Activated CD8-positive, alpha-beta T cell treated with anti-CD3 and anti-CD28 coated beads for 36 hours (primary cell): ENCODE results near the gene AGMAT. TPM values are rescaled to one million over a fixed set of nuclear protein-coding genes. Genes with fewer than 3 reads are reported as not detected.
A peak's percentile ranks its signal among the peaks of the same experiment; 100 is the strongest.

Source experiments
- ATAC-seq: fragments of 200-7000 bp; cut with Tn5 transposase; one replicate; pipeline ENCODE4 v1.10.0; 2021; ENCODE audit warnings: mild to moderate bottlenecking, moderate library complexity
- CTCF ChIA-PET: fragments of 350-600 bp; sonication (Branson Sonifier 250); formaldehyde crosslinking; loops from one replicate; lab custom pipeline; 2021; ENCODE audit warnings: antibody characterized with exemption; lab: Charles Lee
- POLR2A ChIA-PET: fragments of 350-600 bp; sonication (Branson Sonifier 250); formaldehyde crosslinking; loops from one replicate; lab custom pipeline; 2021; ENCODE audit warnings: antibody characterized with exemption; lab: Charles Lee
- DNase-seq: peaks from one replicate; pipeline ENCODE4 v3.0.0-alpha.2; 2020
- H3K27ac Mint-ChIP-seq: one replicate; pipeline ENCODE4 v1.8.0; 2021; ENCODE audit warnings: mild to moderate bottlenecking, mixed read lengths
- H3K27me3 Mint-ChIP-seq: one replicate; pipeline ENCODE4 v1.8.0; 2021; ENCODE audit warnings: mixed read lengths
- H3K36me3 Mint-ChIP-seq: one replicate; pipeline ENCODE4 v1.8.0; 2021; ENCODE audit warnings: low read depth, mixed read lengths
- H3K4me1 Mint-ChIP-seq: one replicate; pipeline ENCODE4 v1.8.0; 2021; ENCODE audit warnings: low read depth, mixed read lengths
- H3K4me3 Mint-ChIP-seq: one replicate; pipeline ENCODE4 v1.8.0; 2021; ENCODE audit warnings: mild to moderate bottlenecking, moderate library complexity, mixed read lengths
- H3K9me3 Mint-ChIP-seq: one replicate; pipeline ENCODE4 v1.8.0; 2021; ENCODE audit warnings: mixed read lengths
- intact Hi-C: fragments of 100-400 bp; cut with micrococcal nuclease; formaldehyde crosslinking; loops from one replicate; pipeline ENCODE4 v1.10.0; 2022
- total RNA-seq, 2 experiments: library from RNA; stranded (reverse); gene quantifications; one replicate each; pipeline ENCODE4 v1.2.3, GENCODE V29; 2021
- TF ChIP-seq, protein P1 (sequence below): fragments of 200-600 bp; IDR thresholded peaks from one replicate; pipeline ENCODE4 v1.8.0; 2022; ENCODE audit warnings: antibody characterized with exemption, mild to moderate bottlenecking

AGMAT gene
- total RNA-seq, 2 experiments from 2014 or later: 21.6 to 21.9 TPM

DNA sequence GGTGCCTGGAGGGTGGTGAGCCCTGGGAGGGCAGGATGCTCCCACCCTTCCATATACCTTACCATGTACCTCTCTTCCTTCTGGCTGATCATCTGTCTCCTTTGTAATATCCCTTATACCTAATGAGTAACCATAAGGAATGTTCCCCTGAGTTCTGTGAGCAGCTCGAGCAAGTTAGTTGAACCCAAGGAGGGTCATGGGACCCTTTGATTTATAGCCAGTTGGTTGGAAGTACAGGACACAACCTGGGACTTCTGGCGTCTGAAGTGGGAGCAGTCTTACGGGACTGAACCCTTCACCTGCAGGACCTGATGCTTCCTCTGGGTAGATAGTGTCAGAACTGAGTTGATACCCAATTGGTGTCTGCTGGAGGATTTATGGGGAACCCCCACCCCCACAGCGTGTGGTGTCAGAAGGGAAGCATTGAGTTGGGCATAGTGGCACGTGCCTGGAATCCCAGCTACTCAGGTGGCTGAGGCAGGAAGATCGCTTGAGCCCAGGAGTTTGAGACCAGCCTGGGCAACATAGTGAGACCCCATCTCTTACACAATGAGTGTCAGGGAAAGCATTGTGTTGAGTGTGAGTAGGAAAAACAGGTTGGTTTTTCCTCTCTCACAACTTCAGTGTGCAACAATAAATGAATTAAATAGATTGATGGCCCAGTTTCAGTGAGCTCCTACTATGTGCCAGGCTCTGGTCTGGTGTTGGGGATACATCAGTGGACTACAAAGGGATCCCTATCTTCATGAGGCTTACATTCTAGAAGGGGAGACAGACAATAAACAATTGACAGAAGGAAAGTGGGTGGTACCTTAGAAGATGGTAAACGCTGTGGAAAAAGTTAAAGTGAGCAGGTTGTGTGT is 42.2 kb downstream of the AGMAT start:
- CTCF ChIA-PET: no interaction called here
- no peaks in the 10 kb centered on the region for H3K27me3 Mint-ChIP-seq
- no peaks in the 10 kb centered on the region for H3K9me3 Mint-ChIP-seq
- POLR2A ChIA-PET: interaction anchor here (0.7 to 1.3 kb wide), 2 partner anchors 17 to 49 kb away, joined by 3 read pairs; no protein-coding TSS in a partner anchor
- no peak for DNase-seq
- intact Hi-C loops: no loop called here
- peaks cover 16% of the 10 kb centered on the region for H3K36me3 Mint-ChIP-seq
- H3K27ac Mint-ChIP-seq: no peak overlapping the region
- no peak overlapping the region for H3K4me3 Mint-ChIP-seq
- TF ChIP-seq, protein P1, sequence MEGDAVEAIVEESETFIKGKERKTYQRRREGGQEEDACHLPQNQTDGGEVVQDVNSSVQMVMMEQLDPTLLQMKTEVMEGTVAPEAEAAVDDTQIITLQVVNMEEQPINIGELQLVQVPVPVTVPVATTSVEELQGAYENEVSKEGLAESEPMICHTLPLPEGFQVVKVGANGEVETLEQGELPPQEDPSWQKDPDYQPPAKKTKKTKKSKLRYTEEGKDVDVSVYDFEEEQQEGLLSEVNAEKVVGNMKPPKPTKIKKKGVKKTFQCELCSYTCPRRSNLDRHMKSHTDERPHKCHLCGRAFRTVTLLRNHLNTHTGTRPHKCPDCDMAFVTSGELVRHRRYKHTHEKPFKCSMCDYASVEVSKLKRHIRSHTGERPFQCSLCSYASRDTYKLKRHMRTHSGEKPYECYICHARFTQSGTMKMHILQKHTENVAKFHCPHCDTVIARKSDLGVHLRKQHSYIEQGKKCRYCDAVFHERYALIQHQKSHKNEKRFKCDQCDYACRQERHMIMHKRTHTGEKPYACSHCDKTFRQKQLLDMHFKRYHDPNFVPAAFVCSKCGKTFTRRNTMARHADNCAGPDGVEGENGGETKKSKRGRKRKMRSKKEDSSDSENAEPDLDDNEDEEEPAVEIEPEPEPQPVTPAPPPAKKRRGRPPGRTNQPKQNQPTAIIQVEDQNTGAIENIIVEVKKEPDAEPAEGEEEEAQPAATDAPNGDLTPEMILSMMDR: no peak
- no peaks in the 10 kb centered on the region for H3K4me1 Mint-ChIP-seq
- ATAC-seq: no peak

DNA sequence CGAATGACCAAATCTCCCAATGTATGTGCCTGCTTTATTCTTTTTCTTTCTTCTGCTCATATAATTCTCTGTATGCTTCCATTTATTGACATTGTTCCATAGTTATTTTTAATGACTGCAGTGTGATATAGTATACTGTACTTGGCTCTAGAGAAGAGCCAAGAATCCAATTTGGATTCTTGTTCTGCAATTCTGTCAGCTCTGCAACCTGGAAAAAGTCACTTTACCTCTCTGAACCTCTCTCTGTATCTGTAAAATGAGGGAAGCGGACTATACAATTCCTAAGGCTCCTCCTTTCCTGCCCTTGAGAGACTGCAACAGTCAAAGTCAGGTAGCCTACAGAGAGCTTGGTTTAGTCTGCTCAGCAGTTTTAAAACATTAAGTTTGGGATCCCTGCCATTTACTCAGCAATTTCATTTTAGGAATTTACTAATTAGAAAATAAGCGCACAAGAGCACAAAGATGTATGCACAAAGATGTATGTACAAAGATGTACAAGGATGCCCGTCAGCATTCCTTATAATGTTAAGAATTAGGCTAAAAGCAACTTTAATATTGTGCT is 43.5 kb downstream of the AGMAT start:
- H3K27me3 Mint-ChIP-seq: no peaks in the 10 kb centered on the region
- H3K9me3 Mint-ChIP-seq: no peaks in the 10 kb centered on the region
- H3K36me3 Mint-ChIP-seq: peaks cover 21% of the 10 kb centered on the region
- no peak overlapping the region for H3K27ac Mint-ChIP-seq
- DNase-seq: no peak
- CTCF ChIA-PET: interaction anchor here (0.6 kb wide), 1 partner anchor 11 kb away, joined by 3 read pairs; no protein-coding TSS in a partner anchor
- POLR2A ChIA-PET: interaction anchor here (0.6 to 1.5 kb wide), 2 partner anchors 14 to 16 kb away, joined by 3 read pairs; partner anchors contain the start of gene DNAJC16
- H3K4me3 Mint-ChIP-seq: no peak overlapping the region
- ATAC-seq: no peak
- intact Hi-C loops: no loop called here
- H3K4me1 Mint-ChIP-seq: peaks cover 2% of the 10 kb centered on the region
- TF ChIP-seq, protein P1: no peak

DNA sequence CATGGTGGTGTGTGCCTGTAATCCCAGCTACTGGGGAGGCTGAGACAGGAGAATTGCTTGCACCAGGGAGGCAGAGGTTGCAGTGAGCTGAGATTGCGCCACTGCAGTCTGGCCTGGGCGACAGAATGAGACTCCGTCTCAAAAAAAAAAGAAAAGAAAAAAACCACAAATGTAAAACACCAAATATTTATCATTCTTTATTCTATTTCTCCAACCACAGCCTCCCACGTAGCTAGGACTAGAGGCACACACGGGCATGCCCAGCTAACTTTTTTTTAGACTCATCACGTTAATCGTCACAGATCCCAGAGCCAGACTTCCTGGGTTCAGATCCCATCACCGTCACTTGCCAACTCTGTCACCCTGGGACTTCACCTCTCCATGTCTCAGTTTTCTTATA is 44.7 kb downstream of the AGMAT start:
- Mint-ChIP-seq H3K9me3 (no peaks in the 10 kb centered on the region), H3K27ac (no peak overlapping the region), H3K4me1 (peaks cover 2% of the 10 kb centered on the region), H3K4me3 (no peak overlapping the region), H3K27me3 (no peaks in the 10 kb centered on the region), H3K36me3 (peaks cover 19% of the 10 kb centered on the region)
- intact Hi-C loops: no loop called here
- ATAC-seq: no peak
- ChIA-PET POLR2A (interaction anchor here (1.5 kb wide), 1 partner anchor 15 kb away, joined by 3 read pairs; no protein-coding TSS in a partner anchor), CTCF (no interaction called here)
- TF ChIP-seq, protein P1: no peak
- DNase-seq: no peak

DNA sequence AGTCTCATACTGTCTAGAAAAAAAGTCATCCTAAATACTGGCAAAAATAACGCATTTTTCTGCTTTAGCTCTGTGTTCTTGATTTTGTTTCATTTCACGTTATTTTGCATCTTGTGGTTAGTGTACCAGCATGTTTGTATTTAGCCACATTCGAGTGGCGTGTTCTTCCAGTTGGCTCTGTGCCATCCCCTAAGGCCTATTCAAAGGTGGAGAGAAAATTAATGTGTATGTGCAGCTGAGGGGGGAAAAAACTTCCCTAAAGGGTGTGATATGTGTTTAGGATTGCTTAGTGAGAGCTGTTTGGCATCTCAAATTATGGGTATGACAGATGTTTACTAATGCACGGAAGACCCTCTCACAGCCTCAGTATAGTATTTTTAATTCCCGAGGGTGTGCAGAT is 46.1 kb downstream of the AGMAT start:
- ATAC-seq: no peak
- POLR2A ChIA-PET: no interaction called here

More for the DNA sequence above, 46.1 kb downstream of the AGMAT start:
- TF ChIP-seq, protein P1: no peak
- Mint-ChIP-seq H3K9me3 (no peaks in the 10 kb centered on the region), H3K4me1 (peaks cover 2% of the 10 kb centered on the region), H3K27ac (peak overlapping the region; percentile 18), H3K27me3 (no peaks in the 10 kb centered on the region), H3K36me3 (peaks cover 19% of the 10 kb centered on the region), H3K4me3 (no peak overlapping the region)
- CTCF ChIA-PET: interaction anchor here (1.0 kb wide), 1 partner anchor 11 kb away, joined by 4 read pairs; the partner anchor contains the start of gene DNAJC16
- intact Hi-C loops: no loop called here
- DNase-seq: no peak
